Measurements from ENCODE around the gene CHAC1. TPM values are rescaled to one million over a fixed set of nuclear protein-coding genes. Genes with fewer than 3 reads are reported as not detected.

The CHAC1 gene
- total RNA-seq, 2 donors from 2014 or later, result 6.8 to 9.0 TPM

GRCh38 chr15:40955141-40955903 is 2.1 kb downstream of the CHAC1 start:
- DNase-seq, result no peak
- no peak overlapping the region for H3K4me3 ChIP-seq (ENCODE audit: low read length)
- Mint-ChIP-seq H3K36me3 (ENCODE audit: low read depth) (peaks cover 2% of the 10 kb centered on the region), H3K27me3 (ENCODE audit: insufficient read depth) (peaks cover 29% of the 10 kb centered on the region), H3K9me3 (no peaks in the 10 kb centered on the region), H3K4me1 (peaks cover 21% of the 10 kb centered on the region), H3K27ac (no peak overlapping the region), H3K4me3 (peak overlapping the region; percentile 77)
- H3K27me3 ChIP-seq (ENCODE audit: control insufficient read depth, insufficient read depth, low read length, poor library complexity, severe bottlenecking), result no peaks in the 10 kb centered on the region
- no peaks in the 10 kb centered on the region for H3K4me1 ChIP-seq (ENCODE audit: control insufficient read depth, insufficient read depth, low read length)
- no peaks in the 10 kb centered on the region for H3K9me3 ChIP-seq (ENCODE audit: control insufficient read depth, low read length)
- TF ChIP-seq CTCF (conservative IDR thresholded peaks at IDR 0.05), result no peak
- no peaks in the 10 kb centered on the region for H3K36me3 ChIP-seq (ENCODE audit: control insufficient read depth, insufficient read depth, low read length)
- WGBS, 2 experiments (ENCODE audit: insufficient coverage in 1 of 2, insufficient read length in 1 of 2), result 84 to 91% methylated on average over 14 to 20 of the region's 20 CpGs
- no peak overlapping the region for H3K9ac ChIP-seq (ENCODE audit: extremely low read depth, low read length, poor library complexity, severe bottlenecking)
- H3K27ac ChIP-seq (ENCODE audit: low read depth, low read length), result no peak overlapping the region

GRCh38 chr15:40955930-40956540 is 2.8 kb downstream of the CHAC1 start:
- H3K4me1 ChIP-seq (ENCODE audit: control insufficient read depth, insufficient read depth, low read length), result no peaks in the 10 kb centered on the region
- Mint-ChIP-seq H3K9me3 (no peaks in the 10 kb centered on the region), H3K4me1 (peaks cover 21% of the 10 kb centered on the region), H3K27me3 (ENCODE audit: insufficient read depth) (peaks cover 29% of the 10 kb centered on the region), H3K36me3 (ENCODE audit: low read depth) (peaks cover 2% of the 10 kb centered on the region), H3K27ac (no peak overlapping the region), H3K4me3 (no peak overlapping the region)
- no peak for TF ChIP-seq CTCF (conservative IDR thresholded peaks at IDR 0.05)
- no peak overlapping the region for H3K9ac ChIP-seq (ENCODE audit: extremely low read depth, low read length, poor library complexity, severe bottlenecking)
- no peaks in the 10 kb centered on the region for H3K36me3 ChIP-seq (ENCODE audit: control insufficient read depth, insufficient read depth, low read length)
- no peaks in the 10 kb centered on the region for H3K9me3 ChIP-seq (ENCODE audit: control insufficient read depth, low read length)
- H3K27ac ChIP-seq (ENCODE audit: low read depth, low read length), result no peak overlapping the region
- H3K4me3 ChIP-seq (ENCODE audit: low read length), result no peak overlapping the region
- WGBS, 2 experiments (ENCODE audit: insufficient coverage in 1 of 2, insufficient read length in 1 of 2), result 98% methylated on average over 3 of the region's 3 CpGs; no CpG with 5 or more reads in 1 of the 2 experiments
- H3K27me3 ChIP-seq (ENCODE audit: control insufficient read depth, insufficient read depth, low read length, poor library complexity, severe bottlenecking), result no peaks in the 10 kb centered on the region
- no peak for DNase-seq

GRCh38 chr15:40956541-40956982 is 3.3 kb downstream of the CHAC1 start:
- no peak overlapping the region for H3K4me3 ChIP-seq (ENCODE audit: low read length)
- no peaks in the 10 kb centered on the region for H3K9me3 ChIP-seq (ENCODE audit: control insufficient read depth, low read length)
- Mint-ChIP-seq H3K4me1 (peaks cover 21% of the 10 kb centered on the region), H3K27me3 (ENCODE audit: insufficient read depth) (peaks cover 26% of the 10 kb centered on the region), H3K9me3 (no peaks in the 10 kb centered on the region), H3K4me3 (no peak overlapping the region), H3K36me3 (ENCODE audit: low read depth) (peaks cover 2% of the 10 kb centered on the region), H3K27ac (no peak overlapping the region)
- H3K27ac ChIP-seq (ENCODE audit: low read depth, low read length), result no peak overlapping the region
- H3K4me1 ChIP-seq (ENCODE audit: control insufficient read depth, insufficient read depth, low read length), result no peaks in the 10 kb centered on the region
- TF ChIP-seq CTCF (conservative IDR thresholded peaks at IDR 0.05), result no peak
- no peaks in the 10 kb centered on the region for H3K36me3 ChIP-seq (ENCODE audit: control insufficient read depth, insufficient read depth, low read length)
- no peaks in the 10 kb centered on the region for H3K27me3 ChIP-seq (ENCODE audit: control insufficient read depth, insufficient read depth, low read length, poor library complexity, severe bottlenecking)
- H3K9ac ChIP-seq (ENCODE audit: extremely low read depth, low read length, poor library complexity, severe bottlenecking), result no peak overlapping the region
- 92 to 94% methylated on average over 2 to 3 of the region's 3 CpGs for WGBS, 2 experiments (ENCODE audit: insufficient coverage in 1 of 2, insufficient read length in 1 of 2)
- no peak for DNase-seq

Measured in endodermal cell (in vitro differentiated cells).